ENCODE results near the gene GNB4.

The GNB4 gene

GRCh38 chr3:179348325-179349013 is 102.8 kb downstream of the GNB4 start:
- DNase-seq, result no peak

- DNase-seq, result peak; percentile 96
These were observed 103.7 kb downstream of the GNB4 start, which contains the start of gene MFN1 for GRCh38 chr3:179347345-179348194. Gene MFN1, plus strand, starts transcription at chr3:179347709. Its CDS starts 1,143 bp downstream, at chr3:179348852.
